ENCODE measurements around the gene EXTL1.

Gene EXTL1

GRCh38 chr1:26014179-26014578 is 7.4 kb upstream of the EXTL1 start:
- H3K27me3 ChIP-seq (ENCODE audit: control insufficient read depth, insufficient read depth, low read length, poor library complexity, severe bottlenecking) = no peaks in the 10 kb centered on the region
- no peak overlapping the region for H3K27ac ChIP-seq (ENCODE audit: insufficient read depth, low read depth, low read length, poor library complexity, severe bottlenecking)
- H3K4me3 ChIP-seq (ENCODE audit: insufficient read depth, low read depth, low read length) = no peak overlapping the region
- H3K9me3 ChIP-seq (ENCODE audit: control insufficient read depth, low read length) = no peaks in the 10 kb centered on the region
- H3K4me1 ChIP-seq (ENCODE audit: control insufficient read depth, insufficient read depth, low read length) = peaks cover 19% of the 10 kb centered on the region
- H3K36me3 ChIP-seq (ENCODE audit: control insufficient read depth, insufficient read depth, low read length) = no peaks in the 10 kb centered on the region
- WGBS, 2 experiments = 98 to 99% methylated on average over 2 of the region's 2 CpGs

GRCh38 chr1:26015358-26015757 is 6.2 kb upstream of the EXTL1 start:
- Histone ChIP-seq H3K27ac (ENCODE audit: insufficient read depth, low read depth, low read length, poor library complexity, severe bottlenecking) (no peak overlapping the region), H3K4me3 (ENCODE audit: insufficient read depth, low read depth, low read length) (no peak overlapping the region), H3K9me3 (ENCODE audit: control insufficient read depth, low read length) (no peaks in the 10 kb centered on the region), H3K4me1 (ENCODE audit: control insufficient read depth, insufficient read depth, low read length) (peaks cover 19% of the 10 kb centered on the region), H3K27me3 (ENCODE audit: control insufficient read depth, insufficient read depth, low read length, poor library complexity, severe bottlenecking) (no peaks in the 10 kb centered on the region), H3K36me3 (ENCODE audit: control insufficient read depth, insufficient read depth, low read length) (no peaks in the 10 kb centered on the region)
- WGBS, 2 experiments = 90 to 94% methylated on average over 2 of the region's 2 CpGs

- peaks cover 23% of the 10 kb centered on the region for H3K4me1 ChIP-seq (ENCODE audit: control insufficient read depth, insufficient read depth, low read length)
- H3K4me3 ChIP-seq (ENCODE audit: insufficient read depth, low read depth, low read length) = no peak overlapping the region
- H3K27me3 ChIP-seq (ENCODE audit: control insufficient read depth, insufficient read depth, low read length, poor library complexity, severe bottlenecking) = no peaks in the 10 kb centered on the region
- H3K9me3 ChIP-seq (ENCODE audit: control insufficient read depth, low read length) = no peaks in the 10 kb centered on the region
- no peak overlapping the region for H3K27ac ChIP-seq (ENCODE audit: insufficient read depth, low read depth, low read length, poor library complexity, severe bottlenecking)
- 87 to 88% methylated on average over 10 of the region's 10 CpGs for WGBS, 2 experiments
- no peaks in the 10 kb centered on the region for H3K36me3 ChIP-seq (ENCODE audit: control insufficient read depth, insufficient read depth, low read length)
Observed at GRCh38 chr1:26016258-26016952, 5.2 kb upstream of the EXTL1 start.

- Histone ChIP-seq H3K9me3 (ENCODE audit: control insufficient read depth, low read length) (no peaks in the 10 kb centered on the region), H3K36me3 (ENCODE audit: control insufficient read depth, insufficient read depth, low read length) (no peaks in the 10 kb centered on the region), H3K4me3 (ENCODE audit: insufficient read depth, low read depth, low read length) (no peak overlapping the region), H3K4me1 (ENCODE audit: control insufficient read depth, insufficient read depth, low read length) (peaks cover 23% of the 10 kb centered on the region), H3K27ac (ENCODE audit: insufficient read depth, low read depth, low read length, poor library complexity, severe bottlenecking) (no peak overlapping the region), H3K27me3 (ENCODE audit: control insufficient read depth, insufficient read depth, low read length, poor library complexity, severe bottlenecking) (no peaks in the 10 kb centered on the region)
- 85 to 86% methylated on average over 6 of the region's 6 CpGs for WGBS, 2 experiments
Observed at GRCh38 chr1:26016953-26017545, 4.5 kb upstream of the EXTL1 start.

GRCh38 chr1:26017606-26018005 is 4.0 kb upstream of the EXTL1 start:
- Histone ChIP-seq H3K4me3 (ENCODE audit: insufficient read depth, low read depth, low read length) (no peak overlapping the region), H3K27me3 (ENCODE audit: control insufficient read depth, insufficient read depth, low read length, poor library complexity, severe bottlenecking) (no peaks in the 10 kb centered on the region), H3K36me3 (ENCODE audit: control insufficient read depth, insufficient read depth, low read length) (no peaks in the 10 kb centered on the region), H3K9me3 (ENCODE audit: control insufficient read depth, low read length) (no peaks in the 10 kb centered on the region), H3K4me1 (ENCODE audit: control insufficient read depth, insufficient read depth, low read length) (peaks cover 24% of the 10 kb centered on the region), H3K27ac (ENCODE audit: insufficient read depth, low read depth, low read length, poor library complexity, severe bottlenecking) (no peak overlapping the region)
- 66 to 84% methylated on average over 5 to 6 of the region's 6 CpGs for WGBS, 2 experiments

GRCh38 chr1:26019641-26020315 is 1.8 kb upstream of the EXTL1 start:
- H3K4me3 ChIP-seq (ENCODE audit: insufficient read depth, low read depth, low read length) = no peak overlapping the region
- no peaks in the 10 kb centered on the region for H3K36me3 ChIP-seq (ENCODE audit: control insufficient read depth, insufficient read depth, low read length)
- H3K27me3 ChIP-seq (ENCODE audit: control insufficient read depth, insufficient read depth, low read length, poor library complexity, severe bottlenecking) = no peaks in the 10 kb centered on the region
- 84 to 88% methylated on average over 8 of the region's 8 CpGs for WGBS, 2 experiments
- no peaks in the 10 kb centered on the region for H3K9me3 ChIP-seq (ENCODE audit: control insufficient read depth, low read length)
- peaks cover 32% of the 10 kb centered on the region for H3K4me1 ChIP-seq (ENCODE audit: control insufficient read depth, insufficient read depth, low read length)
- no peak overlapping the region for H3K27ac ChIP-seq (ENCODE audit: insufficient read depth, low read depth, low read length, poor library complexity, severe bottlenecking)

GRCh38 chr1:26020330-26020768 is 1.2 kb upstream of the EXTL1 start:
- H3K4me3 ChIP-seq (ENCODE audit: insufficient read depth, low read depth, low read length) = no peak overlapping the region
- H3K36me3 ChIP-seq (ENCODE audit: control insufficient read depth, insufficient read depth, low read length) = no peaks in the 10 kb centered on the region
- WGBS, 2 experiments = 74 to 80% methylated on average over 6 of the region's 6 CpGs
- peaks cover 32% of the 10 kb centered on the region for H3K4me1 ChIP-seq (ENCODE audit: control insufficient read depth, insufficient read depth, low read length)
- H3K27me3 ChIP-seq (ENCODE audit: control insufficient read depth, insufficient read depth, low read length, poor library complexity, severe bottlenecking) = no peaks in the 10 kb centered on the region
- H3K9me3 ChIP-seq (ENCODE audit: control insufficient read depth, low read length) = no peaks in the 10 kb centered on the region
- H3K27ac ChIP-seq (ENCODE audit: insufficient read depth, low read depth, low read length, poor library complexity, severe bottlenecking) = no peak overlapping the region

- Histone ChIP-seq H3K27me3 (ENCODE audit: control insufficient read depth, insufficient read depth, low read length, poor library complexity, severe bottlenecking) (no peaks in the 10 kb centered on the region), H3K36me3 (ENCODE audit: control insufficient read depth, insufficient read depth, low read length) (no peaks in the 10 kb centered on the region), H3K4me1 (ENCODE audit: control insufficient read depth, insufficient read depth, low read length) (peaks cover 32% of the 10 kb centered on the region), H3K9me3 (ENCODE audit: control insufficient read depth, low read length) (no peaks in the 10 kb centered on the region), H3K4me3 (ENCODE audit: insufficient read depth, low read depth, low read length) (no peak overlapping the region), H3K27ac (ENCODE audit: insufficient read depth, low read depth, low read length, poor library complexity, severe bottlenecking) (no peak overlapping the region)
- 78% methylated on average over 6 of the region's 6 CpGs for WGBS, 2 experiments
Observed at GRCh38 chr1:26020941-26021646, 481 bp upstream of the EXTL1 start.

- no peaks in the 10 kb centered on the region for H3K9me3 ChIP-seq (ENCODE audit: control insufficient read depth, low read length)
- peaks cover 22% of the 10 kb centered on the region for H3K4me1 ChIP-seq (ENCODE audit: control insufficient read depth, insufficient read depth, low read length)
- H3K4me3 ChIP-seq (ENCODE audit: insufficient read depth, low read depth, low read length) = no peak overlapping the region
- no peak overlapping the region for H3K27ac ChIP-seq (ENCODE audit: insufficient read depth, low read depth, low read length, poor library complexity, severe bottlenecking)
- WGBS, 2 experiments = 86 to 87% methylated on average over 8 of the region's 8 CpGs
- H3K36me3 ChIP-seq (ENCODE audit: control insufficient read depth, insufficient read depth, low read length) = no peaks in the 10 kb centered on the region
- H3K27me3 ChIP-seq (ENCODE audit: control insufficient read depth, insufficient read depth, low read length, poor library complexity, severe bottlenecking) = no peaks in the 10 kb centered on the region
Observed at GRCh38 chr1:26022404-26022779, 817 bp downstream of the EXTL1 start.

GRCh38 chr1:26023009-26023408 is 1.4 kb downstream of the EXTL1 start:
- WGBS, 2 experiments = 89 to 92% methylated on average over 13 of the region's 13 CpGs
- H3K4me1 ChIP-seq (ENCODE audit: control insufficient read depth, insufficient read depth, low read length) = peaks cover 19% of the 10 kb centered on the region
- H3K9me3 ChIP-seq (ENCODE audit: control insufficient read depth, low read length) = no peaks in the 10 kb centered on the region
- H3K36me3 ChIP-seq (ENCODE audit: control insufficient read depth, insufficient read depth, low read length) = no peaks in the 10 kb centered on the region
- no peak overlapping the region for H3K27ac ChIP-seq (ENCODE audit: insufficient read depth, low read depth, low read length, poor library complexity, severe bottlenecking)
- H3K27me3 ChIP-seq (ENCODE audit: control insufficient read depth, insufficient read depth, low read length, poor library complexity, severe bottlenecking) = no peaks in the 10 kb centered on the region
- H3K4me3 ChIP-seq (ENCODE audit: insufficient read depth, low read depth, low read length) = no peak overlapping the region

All from ectodermal cell (in vitro differentiated cells).